Immature natural killer cell (primary cell): Measurements from ENCODE around the gene EXOSC6. TPM values are rescaled to one million over a fixed set of nuclear protein-coding genes. Genes with fewer than 3 reads are reported as not detected.
A peak's percentile ranks its signal among the peaks of the same experiment; 100 is the strongest.
"Not testable (repeated sequence)": the region's sequence is repeated elsewhere in the genome, so short reads cannot be mapped to it uniquely, and the experiment has no call there.

Experiments used
- DNase-seq, 3 donors: peaks; one replicate each; pipeline ENCODE4 v3.0.0; 2022; ENCODE audit warnings: mixed read lengths in 1 of 3
- H3K27ac Mint-ChIP-seq, 6 donors: one replicate each; pipeline ENCODE4 v1.8.0; 2020; ENCODE audit warnings: mixed read lengths in 6 of 6, mild to moderate bottlenecking in 5 of 6, inconsistent platforms in 4 of 6, moderate library complexity in 3 of 6
- H3K27me3 Mint-ChIP-seq, 3 donors: one replicate each; pipeline ENCODE4 v1.8.0; 2020 to 2021; ENCODE audit warnings: low read depth in 3 of 3, mild to moderate bottlenecking in 3 of 3, mixed read lengths in 3 of 3, moderate library complexity in 3 of 3, inconsistent platforms in 1 of 3
- H3K36me3 Mint-ChIP-seq, 3 donors: one replicate each; pipeline ENCODE4 v1.8.0; 2020; ENCODE audit warnings: mixed read lengths in 3 of 3, inconsistent platforms in 2 of 3, mild to moderate bottlenecking in 2 of 3
- H3K4me1 Mint-ChIP-seq, 2 donors: one replicate each; pipeline ENCODE4 v1.8.0; 2020; ENCODE audit warnings: inconsistent platforms in 2 of 2, mild to moderate bottlenecking in 2 of 2, mixed read lengths in 2 of 2, moderate library complexity in 1 of 2
- H3K4me3 Mint-ChIP-seq, 5 donors: one replicate each; pipeline ENCODE4 v1.8.0; 2020; ENCODE audit warnings: mild to moderate bottlenecking in 5 of 5, mixed read lengths in 5 of 5, inconsistent platforms in 3 of 5, moderate library complexity in 3 of 5
- H3K9me3 Mint-ChIP-seq, 6 donors: one replicate each; pipeline ENCODE4 v1.8.0; 2020; ENCODE audit warnings: mild to moderate bottlenecking in 6 of 6, mixed read lengths in 6 of 6, inconsistent platforms in 4 of 6, moderate library complexity in 3 of 6
- polyA plus RNA-seq, 3 donors: library from polyadenylated mRNA; unstranded; fragments of 300-500 nt; fragmentation: Illumina TruSeq; gene quantifications; one replicate each; pipeline ENCODE4 v1.2.3, GENCODE V29; 2021

The EXOSC6 gene
- 10 to 100 TPM in 1 of 3 donors, 1 to 10 TPM in 2; 3.9 to 11.8 (median 5.9) TPM for polyA plus RNA-seq

GRCh38 chr16:70251629-70252354 is at the start of gene EXOSC6:
Gene EXOSC6 (minus strand): TSS chr16:70251940. CDS start chr16:70251900, 40 bp downstream.
- no peaks in the 10 kb centered on the region for H3K9me3 Mint-ChIP-seq
- H3K27me3 Mint-ChIP-seq, result peaks cover 0 to 6% (median 2%) of the 10 kb centered on the region in 3 donors
- H3K4me3 Mint-ChIP-seq, result peak within 1 kb of the TSS; percentile 88 to 92 (median 89)
- peak within 1 kb of the TSS; percentile 77 to 94 (median 88) for H3K27ac Mint-ChIP-seq
- no peaks in the 10 kb centered on the region for H3K36me3 Mint-ChIP-seq
- DNase-seq, result peak; percentile 92 to 93 (median 92)
- peaks cover 21 to 30% of the 10 kb centered on the region in 2 donors for H3K4me1 Mint-ChIP-seq

GRCh38 chr16:70301121-70301520 is 49.4 kb upstream of the EXOSC6 start:
- H3K36me3 Mint-ChIP-seq, result peaks cover 9 to 11% (median 9%) of the 10 kb centered on the region in 3 donors
- peaks cover 2 to 6% (median 6%) of the 10 kb centered on the region in 3 donors for H3K27me3 Mint-ChIP-seq
- DNase-seq, result no peak
- H3K27ac Mint-ChIP-seq, result peak overlapping the region; percentile 79 to 98 (median 95)
- H3K4me3 Mint-ChIP-seq, result peak overlapping the region; percentile 86 to 95 (median 89)
- H3K9me3 Mint-ChIP-seq, result no peaks in the 10 kb centered on the region
- H3K4me1 Mint-ChIP-seq, result peaks cover 49 to 59% of the 10 kb centered on the region in 2 donors

- Mint-ChIP-seq H3K27ac (peak within 1 kb of the TSS; percentile 91 to 98 (median 96)), H3K36me3 (peaks cover 9 to 11% (median 9%) of the 10 kb centered on the region in 3 donors), H3K27me3 (peaks cover 2 to 6% (median 6%) of the 10 kb centered on the region in 3 donors), H3K4me1 (peaks cover 39 to 48% of the 10 kb centered on the region in 2 donors), H3K9me3 (no peaks in the 10 kb centered on the region), H3K4me3 (peak within 1 kb of the TSS; percentile 86 to 95 (median 89))
- peak; percentile 75 to 78 (median 75) for DNase-seq
Observed at GRCh38 chr16:70298988-70299938, 47.5 kb upstream of the EXOSC6 start, which contains the start of gene DDX19B. Gene DDX19B (plus strand): TSS chr16:70299186. CDS start chr16:70299298, 112 bp downstream.

GRCh38 chr16:70295634-70296033 is 43.9 kb upstream of the EXOSC6 start:
- no peaks in the 10 kb centered on the region for H3K9me3 Mint-ChIP-seq
- DNase-seq, result no peak
- H3K27me3 Mint-ChIP-seq, result peaks cover 2 to 6% (median 6%) of the 10 kb centered on the region in 3 donors
- H3K36me3 Mint-ChIP-seq, result peaks cover 0 to under 1% (median 0%) of the 10 kb centered on the region in 3 donors
- H3K4me3 Mint-ChIP-seq, result no peak overlapping the region
- no peak overlapping the region for H3K27ac Mint-ChIP-seq
- H3K4me1 Mint-ChIP-seq, result peaks cover 22 to 24% of the 10 kb centered on the region in 2 donors

DNA sequence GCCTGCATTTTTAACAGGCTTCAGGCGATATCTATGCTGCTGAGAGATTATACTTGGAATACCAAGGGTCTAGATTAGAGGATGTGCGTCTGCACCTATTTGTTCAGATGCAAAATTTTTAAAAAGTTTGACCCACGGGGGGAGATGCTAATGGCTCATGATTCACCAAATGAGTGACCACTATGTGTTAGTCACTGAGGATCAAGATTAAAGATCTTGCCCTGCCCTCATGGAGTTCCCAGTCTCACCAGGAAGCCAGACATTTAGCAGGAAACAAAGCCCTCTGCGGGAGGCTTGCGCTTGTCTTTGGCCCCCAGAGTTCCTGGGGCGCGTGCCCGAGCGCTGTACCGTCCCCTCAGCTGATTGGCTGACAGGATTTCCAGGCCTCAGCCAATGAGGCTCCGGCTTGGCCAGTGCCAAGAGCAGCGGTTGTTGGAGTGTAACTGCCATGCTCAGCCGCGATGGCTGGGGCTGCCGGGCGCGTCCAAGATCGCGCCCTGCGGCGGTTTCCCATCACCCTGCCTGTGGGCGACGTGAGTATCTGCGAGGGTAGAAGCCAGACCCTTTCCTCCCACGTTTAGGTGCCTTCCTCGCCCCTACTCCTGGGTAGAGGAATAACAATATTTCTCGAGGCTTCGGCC is 42.8 kb upstream of the EXOSC6 start:
- Mint-ChIP-seq H3K27me3 (peaks cover 2 to 6% (median 6%) of the 10 kb centered on the region in 3 donors), H3K27ac (no peak overlapping the region), H3K9me3 (no peaks in the 10 kb centered on the region), H3K4me3 (no peak overlapping the region), H3K4me1 (peaks cover 14 to 18% of the 10 kb centered on the region in 2 donors), H3K36me3 (no peaks in the 10 kb centered on the region)
- no peak for DNase-seq

GRCh38 chr16:70292148-70292547 is 40.4 kb upstream of the EXOSC6 start:
- peaks cover 13 to 20% of the 10 kb centered on the region in 2 donors for H3K4me1 Mint-ChIP-seq
- not testable (repeated sequence) for H3K27ac Mint-ChIP-seq, H3K9me3 Mint-ChIP-seq, H3K36me3 Mint-ChIP-seq, DNase-seq, H3K4me3 Mint-ChIP-seq, H3K27me3 Mint-ChIP-seq

DNA sequence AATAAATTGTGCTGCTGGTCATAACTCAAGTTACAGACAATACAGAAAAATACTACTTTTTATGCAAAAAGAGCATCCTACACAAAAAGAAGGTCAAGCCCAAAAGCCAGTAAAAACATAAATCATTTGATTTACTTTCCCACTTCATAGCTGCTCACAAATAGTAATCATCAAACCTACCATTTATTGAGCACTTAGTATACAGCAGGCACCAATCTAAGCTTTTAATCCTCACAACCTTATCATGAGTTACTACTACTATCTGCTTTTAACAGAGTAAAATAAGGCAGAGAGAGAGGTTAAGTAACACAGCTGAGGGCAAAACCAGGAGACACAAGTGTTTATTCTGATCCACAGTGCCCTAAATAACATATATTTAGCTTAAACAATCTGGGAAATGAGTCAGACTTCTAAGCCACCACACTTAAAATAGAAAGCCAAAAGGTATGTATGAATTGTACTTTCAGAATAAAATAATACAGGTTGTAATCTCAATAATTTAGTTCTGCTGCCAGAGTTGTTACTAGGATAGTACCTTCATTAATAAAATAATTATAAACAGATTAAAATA is 39.3 kb upstream of the EXOSC6 start:
- peak overlapping the region in 4 of 6 donors; percentile 13 to 63 (median 18) for H3K27ac Mint-ChIP-seq
- DNase-seq, result no peak
- peaks cover 3 to 6% (median 3%) of the 10 kb centered on the region in 3 donors for H3K27me3 Mint-ChIP-seq
- no peak overlapping the region for H3K4me3 Mint-ChIP-seq
- no peaks in the 10 kb centered on the region for H3K9me3 Mint-ChIP-seq
- peaks cover 13 to 20% of the 10 kb centered on the region in 2 donors for H3K4me1 Mint-ChIP-seq
- no peaks in the 10 kb centered on the region for H3K36me3 Mint-ChIP-seq

DNA sequence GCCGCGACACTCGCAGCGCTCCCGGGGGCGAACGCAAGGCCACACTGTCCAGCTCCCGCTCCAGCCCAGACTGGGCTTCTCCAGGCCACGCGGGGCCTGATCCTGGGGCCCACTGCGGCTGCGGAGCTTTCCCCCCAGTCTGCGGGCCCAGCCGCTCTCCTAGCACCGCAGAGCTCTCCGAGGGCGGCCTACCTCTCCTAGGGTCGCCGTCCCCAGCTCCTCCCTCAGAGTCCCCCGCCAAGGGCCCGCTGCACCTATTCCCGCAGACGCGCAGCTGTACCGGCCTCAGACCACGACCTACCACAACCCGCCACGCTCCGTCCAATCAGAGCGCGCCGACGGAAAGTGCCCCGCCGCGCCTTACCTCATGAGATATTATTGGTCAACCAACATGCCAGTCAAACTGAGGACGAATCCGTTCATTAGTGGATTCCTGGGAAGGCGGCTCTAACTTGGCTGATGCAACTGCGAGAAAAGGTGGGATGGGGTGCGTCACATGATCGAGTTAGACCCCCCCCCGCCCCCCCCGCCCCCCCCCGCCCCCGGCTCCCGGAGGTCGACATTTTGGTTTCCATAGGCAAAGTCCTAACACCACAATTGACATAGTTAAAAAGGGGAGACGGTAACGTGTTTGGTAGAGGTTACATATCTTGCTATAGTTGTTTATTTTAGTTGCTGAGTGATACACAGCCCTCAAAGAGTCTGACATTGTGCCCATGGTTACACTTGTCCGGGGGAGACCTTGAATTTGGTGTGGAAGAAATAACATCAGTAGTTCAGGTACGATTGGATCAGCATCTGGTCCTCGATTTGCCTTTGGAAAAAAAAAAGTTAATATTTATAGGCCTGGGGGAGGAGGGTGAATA is 37.7 kb upstream of the EXOSC6 start, which contains the start of gene AARS1:
TSS of gene AARS1 (minus strand) at position 278 of the 866 bp plus-strand sequence. CDS start 6,743 bp downstream, outside the sequence.
- Mint-ChIP-seq H3K36me3 (no peaks in the 10 kb centered on the region), H3K9me3 (no peaks in the 10 kb centered on the region), H3K4me3 (peak within 1 kb of the TSS; percentile 91 to 99 (median 99)), H3K27ac (peak within 1 kb of the TSS; percentile 89 to 99 (median 96)), H3K4me1 (peaks cover 19 to 20% of the 10 kb centered on the region in 2 donors), H3K27me3 (peaks cover 3 to 6% (median 5%) of the 10 kb centered on the region in 3 donors)
- DNase-seq, result peak; percentile 97 to 98 (median 97)

- H3K27ac Mint-ChIP-seq, result peak overlapping the region in 1 of 6 donors; percentile 59
- peaks cover 37% of the 10 kb centered on the region in 2 donors for H3K4me1 Mint-ChIP-seq
Observed at GRCh38 chr16:70287304-70287971, 35.7 kb upstream of the EXOSC6 start.

DNA sequence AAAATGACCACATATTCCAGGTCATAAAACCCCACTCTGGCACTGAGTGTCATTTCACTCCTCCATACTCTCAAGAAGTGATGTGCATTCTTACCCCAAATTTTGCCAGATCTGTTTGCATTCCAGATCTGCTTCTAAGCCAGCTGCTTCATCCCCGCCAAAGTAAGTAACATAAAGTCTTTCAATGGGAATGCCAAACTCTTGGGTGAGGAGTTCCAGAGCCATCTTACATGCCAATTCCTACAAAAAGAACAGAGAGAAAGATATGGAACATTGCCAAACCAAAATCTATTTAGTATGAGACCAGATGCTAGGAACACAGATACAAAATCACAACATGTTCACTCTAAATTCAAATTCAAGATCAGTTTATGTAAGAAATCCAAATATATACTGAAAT is 24.7 kb upstream of the EXOSC6 start:
- H3K36me3 Mint-ChIP-seq, result peaks cover 12 to 40% (median 24%) of the 10 kb centered on the region in 3 donors
- no peaks in the 10 kb centered on the region for H3K27me3 Mint-ChIP-seq
- H3K4me1 Mint-ChIP-seq, result peaks cover 0 to 6% of the 10 kb centered on the region in 2 donors
- no peak for DNase-seq
- no peaks in the 10 kb centered on the region for H3K9me3 Mint-ChIP-seq
- H3K27ac Mint-ChIP-seq, result peak overlapping the region in 1 of 6 donors; percentile 34
- no peak overlapping the region for H3K4me3 Mint-ChIP-seq

More at GRCh38 chr16:70287304-70287971, 35.7 kb upstream of the EXOSC6 start:
- peak overlapping the region in 4 of 5 donors; percentile 53 to 69 (median 64) for H3K4me3 Mint-ChIP-seq
- DNase-seq, H3K36me3 Mint-ChIP-seq, H3K27me3 Mint-ChIP-seq, H3K9me3 Mint-ChIP-seq: not testable (repeated sequence)

- peaks cover 0 to 5% of the 10 kb centered on the region in 2 donors for H3K4me1 Mint-ChIP-seq
- no peak for DNase-seq
- H3K4me3 Mint-ChIP-seq, result no peak overlapping the region
- H3K27me3 Mint-ChIP-seq, result no peaks in the 10 kb centered on the region
- H3K36me3 Mint-ChIP-seq, result peaks cover 20 to 46% (median 29%) of the 10 kb centered on the region in 3 donors
- H3K9me3 Mint-ChIP-seq, result no peaks in the 10 kb centered on the region
- no peak overlapping the region for H3K27ac Mint-ChIP-seq
Observed at GRCh38 chr16:70271696-70272095, 20.0 kb upstream of the EXOSC6 start.
